HepG2 (cell line): ENCODE measurements around the gene CLEC10A. TPM values are rescaled to one million over a fixed set of nuclear protein-coding genes. Genes with fewer than 3 reads are reported as not detected.
A peak's percentile ranks its signal among the peaks of the same experiment; 100 is the strongest.

Experiments used
- ATF2 ChIP-seq: sonication (generic); formaldehyde crosslinking; IDR thresholded peaks from 2 replicates; pipeline ENCODE4 v1.4.0; 2020; ENCODE audit warnings: missing genetic modification reagents
- CEBPB ChIP-seq: IDR thresholded peaks from 2 replicates; pipeline ENCODE4 v1.6.1; 2011; ENCODE audit warnings: low read depth, low read length, improper control_type of control experiment, borderline replicate concordance
- ELK4 ChIP-seq: sonication (generic); formaldehyde crosslinking; IDR thresholded peaks from 2 replicates; pipeline ENCODE4 v1.9.0; 2021; ENCODE audit warnings: missing genetic modification reagents, borderline replicate concordance
- FOSL2 ChIP-seq: sonication (generic); formaldehyde crosslinking; IDR thresholded peaks from 2 replicates; pipeline ENCODE4 v1.4.0; 2020; ENCODE audit warnings: missing genetic modification reagents
- HNRNPL ChIP-seq: fragments of 200-400 bp; formaldehyde crosslinking; IDR thresholded peaks from 2 replicates; pipeline ENCODE4 v1.6.1; 2017; ENCODE audit warnings: mild to moderate bottlenecking, low read depth, low read length
- HOXD1 ChIP-seq: sonication (generic); formaldehyde crosslinking; IDR thresholded peaks from 2 replicates; pipeline ENCODE4 v1.5.0; 2020; ENCODE audit warnings: missing genetic modification reagents
- MED1 ChIP-seq: sonication (generic); formaldehyde crosslinking; IDR thresholded peaks from 2 replicates; pipeline ENCODE4 v1.4.0; 2020; ENCODE audit warnings: missing genetic modification reagents
- MXD4 ChIP-seq: IDR thresholded peaks from 2 replicates; pipeline ENCODE4 v1.6.1; 2016; ENCODE audit warnings: mild to moderate bottlenecking, missing biosample characterization, missing genetic modification reagents
- PAX8 ChIP-seq: sonication (generic); formaldehyde crosslinking; IDR thresholded peaks from 2 replicates; pipeline ENCODE4 v1.8.0; 2022; ENCODE audit warnings: mild to moderate bottlenecking, missing genetic modification reagents, borderline replicate concordance
- PRMT3 ChIP-seq: sonication (generic); formaldehyde crosslinking; IDR thresholded peaks from 2 replicates; pipeline ENCODE4 v1.8.1; 2022; ENCODE audit warnings: low read depth, mild to moderate bottlenecking, moderate library complexity, missing genetic modification reagents, borderline replicate concordance
- RARA ChIP-seq: IDR thresholded peaks from 2 replicates; pipeline ENCODE4 v1.6.1; 2016; ENCODE audit warnings: missing genetic modification reagents, missing compliant biosample characterization
- SAP130 ChIP-seq: IDR thresholded peaks from 2 replicates; pipeline ENCODE4 v1.6.1; 2016; ENCODE audit warnings: low read depth
- SKI ChIP-seq: fragments of 450-650 bp; IDR thresholded peaks from one replicate; pipeline ENCODE4 v1.6.1; 2018; ENCODE audit warnings: mild to moderate bottlenecking; ENCODE audit not compliant: partially characterized antibody
- SP5 ChIP-seq: IDR thresholded peaks from 2 replicates; pipeline ENCODE4 v1.6.1; 2016; ENCODE audit warnings: low read depth, borderline replicate concordance
- TERF1 ChIP-seq: sonication (generic); formaldehyde crosslinking; IDR thresholded peaks from 2 replicates; pipeline ENCODE4 v1.8.0; 2022; ENCODE audit warnings: mild to moderate bottlenecking, missing genetic modification reagents, moderate library complexity
- TFDP1 ChIP-seq: IDR thresholded peaks from 2 replicates; pipeline ENCODE4 v1.6.1; 2016; ENCODE audit warnings: missing compliant biosample characterization, missing genetic modification reagents, borderline replicate concordance
- ZFP37 ChIP-seq: sonication (generic); formaldehyde crosslinking; IDR thresholded peaks from 2 replicates; pipeline ENCODE4 v1.4.0; 2020; ENCODE audit warnings: missing genetic modification reagents, borderline replicate concordance
- ZGPAT ChIP-seq: IDR thresholded peaks from 2 replicates; pipeline ENCODE4 v1.6.1; 2016; ENCODE audit warnings: mild to moderate bottlenecking
- ZNF281 ChIP-seq: sonication (generic); formaldehyde crosslinking; IDR thresholded peaks from 2 replicates; pipeline ENCODE4 v1.4.0; 2020; ENCODE audit warnings: missing genetic modification reagents, borderline replicate concordance
- ZSCAN22 ChIP-seq: sonication (generic); formaldehyde crosslinking; IDR thresholded peaks from 2 replicates; pipeline ENCODE4 v1.4.0; 2020; ENCODE audit warnings: mild to moderate bottlenecking, missing genetic modification reagents
- polyA plus RNA-seq, 8 experiments: library from polyadenylated mRNA; depleted of rRNA in 3 of 8; stranded (reverse) in 7 of 8; unstranded in 1 of 8; fragments of >200 nt; fragmentation: Illumina TruSeq in 4 of 8; extraction: Trizol in 4 of 8; gene quantifications; 2 replicates each; pipeline versions ENCODE4 v1.2.1 to v1.2.3, GENCODE V29; 2011 to 2016; ENCODE audit warnings: low read depth in 4 of 8, missing spikeins in 1 of 8, mixed read lengths in 1 of 8; ENCODE audit not compliant: insufficient read depth in 1 of 8
- total RNA-seq, 5 experiments: library from RNA; depleted of rRNA; stranded (reverse); fragments of >200 nt; fragmentation: Illumina TruSeq; extraction: Trizol; gene quantifications; 2 replicates each; pipeline ENCODE4 v1.2.3, GENCODE V29; 2016; ENCODE audit warnings: low read depth in 1 of 5

CLEC10A gene
- total and polyA plus RNA-seq, 2 of the 13 experiments (the other 11 are each of a cell fraction or from before 2014, with no cell fraction given) = 0.33 TPM; not detected in 1

GRCh38 chr17:7114875-7115614 is 35.0 kb upstream of the CLEC10A start (continued):
- TF ChIP-seq ATF2 (CRISPR knock-in tag) = no peak
- TF ChIP-seq RARA (CRISPR knock-in tag) = peak; percentile 23; the same call in 1 of the 2 replicates
- no peak; the same call in 1 of the 2 replicates for TF ChIP-seq HNRNPL
- TF ChIP-seq PRMT3 (CRISPR knock-in tag) = 0 out of 2 replicates have a peak, but pooled peaks have one; percentile 33
- peak; percentile 10; the same call in 1 of the 2 replicates for TF ChIP-seq TFDP1 (CRISPR knock-in tag)
- TF ChIP-seq ZGPAT = peak; percentile 71
- peak; percentile 46; the same call in 1 of the 2 replicates for TF ChIP-seq ZNF281
- TF ChIP-seq SAP130 (CRISPR knock-in tag) = peak; percentile 16
- peak; percentile 14 for TF ChIP-seq SKI
- peak; percentile 82 for TF ChIP-seq ZFP37 (CRISPR knock-in tag)
- TF ChIP-seq PAX8 = peak; percentile 65; the same call in 1 of the 2 replicates
- TF ChIP-seq MED1 (CRISPR knock-in tag) = peak; percentile 43; the same call in 1 of the 2 replicates
- no peak; the same call in 1 of the 2 replicates for TF ChIP-seq HOXD1
- 0 out of 2 replicates have a peak, but pooled peaks have one; percentile 30 for TF ChIP-seq MXD4 (CRISPR knock-in tag)
- no peak for TF ChIP-seq TERF1
- TF ChIP-seq ZSCAN22 (CRISPR knock-in tag) = no peak
- TF ChIP-seq CEBPB = peak; percentile 94
- TF ChIP-seq FOSL2 (CRISPR knock-in tag) = no peak
- peak; percentile 2; the same call in 1 of the 2 replicates for TF ChIP-seq SP5 (CRISPR knock-in tag)
- no peak for TF ChIP-seq ELK4 (CRISPR knock-in tag)
